Activated CD8-positive, alpha-beta memory T cell treated with anti-CD3 and anti-CD28 coated beads, Interleukin-2, amount 50 U/mL, for 1 hour (primary cell): ENCODE data around the gene ROBO3.

Experiments used
- DNase-seq: peaks from one replicate; pipeline ENCODE4 v3.0.0-alpha.2; 2020; ENCODE audit errors: extremely low read depth

ROBO3 gene, protein sequence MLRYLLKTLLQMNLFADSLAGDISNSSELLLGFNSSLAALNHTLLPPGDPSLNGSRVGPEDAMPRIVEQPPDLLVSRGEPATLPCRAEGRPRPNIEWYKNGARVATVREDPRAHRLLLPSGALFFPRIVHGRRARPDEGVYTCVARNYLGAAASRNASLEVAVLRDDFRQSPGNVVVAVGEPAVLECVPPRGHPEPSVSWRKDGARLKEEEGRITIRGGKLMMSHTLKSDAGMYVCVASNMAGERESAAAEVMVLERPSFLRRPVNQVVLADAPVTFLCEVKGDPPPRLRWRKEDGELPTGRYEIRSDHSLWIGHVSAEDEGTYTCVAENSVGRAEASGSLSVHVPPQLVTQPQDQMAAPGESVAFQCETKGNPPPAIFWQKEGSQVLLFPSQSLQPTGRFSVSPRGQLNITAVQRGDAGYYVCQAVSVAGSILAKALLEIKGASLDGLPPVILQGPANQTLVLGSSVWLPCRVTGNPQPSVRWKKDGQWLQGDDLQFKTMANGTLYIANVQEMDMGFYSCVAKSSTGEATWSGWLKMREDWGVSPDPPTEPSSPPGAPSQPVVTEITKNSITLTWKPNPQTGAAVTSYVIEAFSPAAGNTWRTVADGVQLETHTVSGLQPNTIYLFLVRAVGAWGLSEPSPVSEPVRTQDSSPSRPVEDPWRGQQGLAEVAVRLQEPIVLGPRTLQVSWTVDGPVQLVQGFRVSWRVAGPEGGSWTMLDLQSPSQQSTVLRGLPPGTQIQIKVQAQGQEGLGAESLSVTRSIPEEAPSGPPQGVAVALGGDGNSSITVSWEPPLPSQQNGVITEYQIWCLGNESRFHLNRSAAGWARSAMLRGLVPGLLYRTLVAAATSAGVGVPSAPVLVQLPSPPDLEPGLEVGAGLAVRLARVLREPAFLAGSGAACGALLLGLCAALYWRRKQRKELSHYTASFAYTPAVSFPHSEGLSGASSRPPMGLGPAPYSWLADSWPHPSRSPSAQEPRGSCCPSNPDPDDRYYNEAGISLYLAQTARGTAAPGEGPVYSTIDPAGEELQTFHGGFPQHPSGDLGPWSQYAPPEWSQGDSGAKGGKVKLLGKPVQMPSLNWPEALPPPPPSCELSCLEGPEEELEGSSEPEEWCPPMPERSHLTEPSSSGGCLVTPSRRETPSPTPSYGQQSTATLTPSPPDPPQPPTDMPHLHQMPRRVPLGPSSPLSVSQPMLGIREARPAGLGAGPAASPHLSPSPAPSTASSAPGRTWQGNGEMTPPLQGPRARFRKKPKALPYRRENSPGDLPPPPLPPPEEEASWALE (N-terminal part only)

DNA sequence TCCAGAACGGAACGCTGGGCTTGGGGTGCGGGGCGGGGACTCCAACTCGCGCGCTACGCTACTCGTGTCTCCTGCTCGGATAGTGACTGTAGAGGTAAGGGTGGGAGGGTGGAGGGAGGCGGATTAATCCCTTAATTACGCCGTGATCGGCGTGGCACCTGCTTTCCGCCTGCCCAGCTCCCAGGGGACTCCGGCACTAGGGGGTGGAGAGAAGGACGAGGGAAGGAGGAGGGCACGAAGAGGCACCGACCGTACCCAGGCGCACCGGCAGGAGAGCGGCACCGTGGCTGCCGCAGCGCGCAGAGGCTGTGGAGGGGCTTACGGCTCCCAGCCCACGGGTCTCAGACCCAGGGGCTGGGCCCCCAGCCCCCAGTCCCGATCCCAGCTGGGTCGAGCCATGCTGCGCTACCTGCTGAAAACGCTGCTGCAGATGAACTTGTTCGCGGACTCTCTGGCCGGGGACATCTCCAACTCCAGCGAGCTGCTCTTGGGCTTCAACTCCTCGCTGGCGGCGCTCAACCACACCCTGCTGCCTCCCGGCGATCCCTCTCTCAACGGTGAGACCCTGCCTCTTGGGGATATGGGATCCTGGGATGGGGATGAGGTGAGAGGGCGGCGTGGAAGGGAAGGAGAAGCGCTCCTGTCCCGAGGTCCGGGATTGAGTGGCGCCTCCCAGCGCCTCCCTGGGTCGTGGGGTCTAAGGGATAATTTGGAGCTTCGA lies at the start of gene ROBO3:
TSS of gene ROBO3 (plus strand) at position 252 of the 721 bp plus-strand sequence. CDS start at position 398, 146 bp downstream.
- DNase-seq: no peak

DNA sequence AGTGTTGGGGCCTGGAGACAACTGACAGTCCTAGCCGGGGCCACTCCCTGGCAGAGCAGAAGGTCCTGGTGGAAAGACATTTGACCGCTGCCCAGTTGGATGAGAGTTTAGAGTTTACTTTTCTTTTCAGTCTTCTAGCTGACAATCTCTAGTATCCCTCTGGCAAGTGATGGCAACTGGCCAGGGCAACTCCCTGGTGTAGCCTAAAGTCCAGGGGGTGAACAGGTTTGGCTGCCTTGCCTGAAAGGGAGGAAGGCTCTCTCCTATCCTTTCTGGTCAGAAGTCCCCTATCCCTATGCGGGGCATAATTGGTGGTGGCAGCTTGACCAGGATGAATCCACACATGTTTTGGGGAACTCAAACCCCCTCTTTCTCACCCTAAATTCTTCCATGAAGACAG lies 48.2 kb upstream of the ROBO3 start:
- DNase-seq: no peak

DNA sequence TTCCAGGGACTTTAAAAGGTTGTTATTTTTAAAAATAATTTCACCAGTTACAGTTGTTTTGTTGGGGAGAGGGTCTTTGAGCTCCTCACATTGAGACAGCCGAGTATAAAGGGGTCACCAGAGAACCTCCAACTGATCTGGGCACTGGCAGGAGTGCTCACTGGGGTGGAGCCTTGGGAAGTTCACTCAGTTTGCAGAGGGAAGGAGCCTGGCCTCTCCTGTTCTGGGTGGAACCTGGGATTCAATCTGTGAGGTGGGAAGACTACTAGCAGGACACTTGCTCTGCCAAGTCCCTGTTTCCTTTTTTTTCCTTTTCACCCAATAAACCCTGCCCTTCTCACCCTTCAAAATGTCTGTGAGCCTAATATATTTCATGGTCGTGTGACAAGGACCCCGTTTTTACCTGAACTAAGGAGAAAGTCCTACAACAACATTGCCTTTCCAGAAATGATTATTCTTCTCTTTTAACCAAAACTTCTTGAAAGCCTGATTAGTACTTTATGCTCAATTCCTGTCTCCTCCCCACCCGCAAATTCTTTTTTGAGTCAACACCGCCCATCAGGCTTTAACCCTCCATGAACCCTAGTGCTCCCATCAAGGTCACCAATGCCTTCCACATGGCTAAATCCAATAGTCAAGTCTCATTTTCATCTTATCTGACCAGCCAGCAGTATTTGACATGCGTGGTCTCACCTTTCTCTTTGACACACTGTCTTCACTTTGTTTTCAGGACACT lies 43.1 kb upstream of the ROBO3 start:
- no peak for DNase-seq

DNA sequence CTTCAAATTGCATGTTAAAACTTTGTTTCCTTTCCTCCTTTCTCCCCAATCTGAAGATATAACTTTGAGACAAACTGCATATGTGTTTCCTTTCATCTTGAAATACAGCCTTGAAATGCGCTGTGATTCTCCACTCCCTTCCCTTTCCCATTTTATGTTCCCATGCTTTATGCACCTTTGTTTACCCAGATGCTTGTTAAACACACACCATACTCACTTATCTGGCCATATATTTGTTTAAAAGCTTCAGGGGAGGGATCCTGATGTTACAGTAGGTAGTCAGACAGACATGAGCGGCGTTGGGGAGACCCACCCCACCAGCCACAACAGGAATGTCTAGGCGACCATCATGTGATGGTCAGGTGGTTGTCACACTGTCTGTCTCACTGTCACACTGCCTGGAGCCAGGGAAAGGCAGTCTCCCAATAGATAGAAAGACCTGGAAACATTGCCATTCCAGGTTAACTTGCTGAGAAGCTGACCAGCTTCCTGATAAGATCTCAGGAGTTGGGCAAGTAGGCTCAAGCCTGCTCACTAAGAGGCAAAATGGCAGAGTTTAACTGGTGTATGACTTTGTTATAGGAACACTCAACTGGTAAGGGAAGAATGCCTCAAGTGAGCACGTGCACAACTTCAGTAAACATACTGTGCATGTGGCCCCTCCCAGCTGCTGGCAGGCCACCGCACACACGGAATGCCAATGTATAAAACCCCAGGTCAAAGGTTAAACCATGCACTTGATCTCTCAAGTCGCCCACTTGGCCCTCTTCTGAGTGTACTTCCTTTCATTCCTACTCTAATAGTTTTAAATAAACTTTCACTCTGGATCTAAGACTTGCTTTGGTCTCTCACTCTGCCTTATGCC lies 41.5 kb upstream of the ROBO3 start:
- DNase-seq: no peak

DNA sequence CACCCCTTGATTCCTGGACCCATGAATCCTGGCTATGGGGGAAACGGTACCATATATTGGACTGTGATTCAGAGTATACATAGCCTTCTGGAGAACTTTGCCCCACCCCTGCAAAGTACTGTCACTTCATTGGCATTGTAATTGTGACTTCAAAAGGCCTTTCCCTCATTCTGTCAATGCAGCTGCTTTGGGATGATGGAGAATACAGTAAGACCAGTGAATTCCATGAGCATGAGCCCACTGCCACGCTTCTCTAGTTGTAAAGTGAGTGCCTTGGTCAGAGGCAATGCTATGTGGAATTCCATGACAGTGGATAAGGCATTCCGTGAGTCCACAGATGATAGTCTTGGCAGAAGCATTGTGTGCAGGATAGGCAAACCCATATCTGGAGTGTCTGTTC lies 39.4 kb upstream of the ROBO3 start:
- no peak for DNase-seq

DNA sequence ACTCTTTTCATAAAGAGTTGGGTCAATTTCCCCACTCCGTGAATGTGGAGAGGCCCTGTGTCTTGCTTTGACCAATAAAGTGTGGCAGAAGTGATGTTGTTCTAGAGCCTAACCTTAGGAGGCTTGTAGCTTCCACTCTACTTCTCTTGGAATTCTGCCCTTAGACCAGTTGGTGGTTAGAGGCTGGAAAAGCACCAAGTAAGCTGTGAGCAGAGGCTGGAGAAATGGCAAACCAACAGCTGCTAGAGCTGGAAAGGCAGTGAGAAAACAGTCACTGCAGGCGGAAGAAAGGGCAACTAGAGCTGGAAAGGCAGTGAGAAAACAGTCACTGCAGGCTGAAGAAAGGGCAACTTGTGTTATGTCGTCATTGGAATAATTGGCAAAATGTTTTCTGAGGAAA lies 35.2 kb upstream of the ROBO3 start:
- no peak for DNase-seq

DNA sequence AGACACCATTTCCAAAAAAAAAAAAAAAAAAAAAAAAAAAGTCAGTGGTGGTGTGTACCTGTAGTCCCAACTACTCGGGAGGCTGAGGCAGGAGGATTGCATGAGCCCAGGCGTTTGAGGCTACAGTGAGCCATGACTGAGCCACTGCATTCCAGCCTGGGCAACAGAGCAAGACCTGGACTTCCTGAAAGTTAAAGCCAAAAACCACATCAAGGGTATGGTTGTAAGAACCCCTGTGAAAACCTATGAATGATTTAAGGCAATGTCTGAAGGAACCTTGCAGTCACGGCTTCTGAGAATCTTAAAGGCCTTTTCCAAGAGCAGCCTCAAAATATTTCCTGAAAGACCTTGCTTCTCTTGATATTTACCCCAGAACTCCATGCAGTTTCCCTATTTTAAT lies 34.5 kb upstream of the ROBO3 start:
- DNase-seq: no peak

DNA sequence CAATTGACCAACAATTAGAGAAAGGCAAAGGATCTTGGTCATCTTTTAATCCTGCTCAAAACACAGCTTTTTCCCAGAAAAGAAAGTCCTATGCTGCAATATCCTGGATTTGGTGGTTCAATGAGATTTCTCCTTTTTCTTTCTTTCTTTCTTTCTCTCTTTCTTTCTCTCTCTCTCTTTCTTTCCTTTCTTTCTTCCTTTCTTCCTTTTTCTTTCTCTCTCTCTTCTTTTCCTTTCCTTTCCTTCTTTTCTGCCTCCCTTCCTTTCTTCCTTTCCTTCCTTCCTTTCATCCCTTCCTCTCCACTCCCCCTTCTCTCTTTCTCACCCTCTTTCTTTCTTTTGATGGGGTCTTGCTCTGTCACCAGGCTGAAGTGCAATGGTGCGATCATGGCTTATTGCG lies 33.3 kb upstream of the ROBO3 start:
- DNase-seq: no peak

DNA sequence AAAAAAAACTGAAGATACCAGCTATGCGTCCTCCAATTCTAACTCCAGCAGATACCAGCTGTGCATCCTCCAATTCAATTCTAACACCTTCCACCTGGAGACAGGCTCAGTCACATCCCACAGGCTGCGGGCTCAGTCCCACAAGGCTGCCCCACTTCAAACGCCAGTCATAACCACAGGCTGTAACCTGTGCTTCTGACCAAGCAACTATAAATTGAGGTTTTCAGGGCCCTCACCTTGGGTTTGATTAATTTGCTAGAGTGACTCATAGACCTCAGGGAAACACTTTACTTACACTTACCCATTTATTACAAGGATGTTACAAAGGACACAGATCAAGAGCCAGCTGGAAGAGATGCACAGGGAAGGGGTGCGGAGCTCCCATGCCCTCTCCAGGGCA lies 32.7 kb upstream of the ROBO3 start:
- DNase-seq: no peak

DNA sequence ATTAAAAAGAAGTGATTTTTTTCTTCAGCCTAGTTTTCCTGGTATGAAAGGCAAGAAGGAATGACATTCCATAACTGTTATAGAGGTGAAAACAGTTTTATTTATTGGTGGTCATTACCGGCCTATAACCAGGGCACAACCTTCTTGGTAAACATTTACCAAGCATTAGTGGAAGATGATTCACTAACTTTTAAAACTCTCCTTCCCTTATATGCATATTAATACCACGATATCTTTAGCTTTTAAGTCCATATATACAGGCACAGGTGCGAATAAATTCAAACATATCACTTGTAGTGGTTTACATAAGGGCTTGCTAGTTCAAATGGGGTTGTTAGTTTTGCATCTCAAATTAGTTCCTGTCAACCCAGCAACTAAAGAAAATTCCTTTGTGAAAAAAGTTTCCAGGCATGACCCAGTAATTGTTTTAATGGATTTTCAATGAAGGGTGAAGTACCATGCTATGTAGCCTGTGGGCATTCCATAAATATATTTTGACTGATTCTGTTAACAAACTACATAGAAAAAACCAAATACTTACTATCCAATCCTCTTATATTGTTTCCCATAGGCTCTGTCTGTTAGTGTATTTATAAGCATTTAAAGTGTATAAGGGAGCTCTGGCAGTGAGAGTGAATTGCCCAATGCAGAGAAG lies 30.6 kb upstream of the ROBO3 start:
- DNase-seq: no peak

DNA sequence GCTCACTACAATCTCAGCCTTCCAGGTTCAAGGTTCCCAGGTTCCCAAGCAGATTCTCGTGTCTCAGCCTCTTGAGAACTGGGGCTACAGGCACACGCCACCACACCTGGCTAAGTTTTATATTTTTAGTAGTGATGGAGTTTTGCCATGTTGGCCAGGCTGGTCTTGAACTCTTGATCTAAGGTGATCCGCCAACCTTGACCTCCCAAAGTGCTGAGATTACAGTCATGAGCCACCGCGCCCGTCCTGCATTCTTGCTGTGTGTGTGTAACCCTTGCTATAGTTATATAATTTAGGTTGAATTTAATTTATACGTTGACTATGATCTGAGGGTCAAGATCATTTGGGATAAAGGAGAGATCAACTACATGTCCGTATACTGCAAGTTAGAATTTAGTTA lies 29.3 kb upstream of the ROBO3 start:
- no peak for DNase-seq

DNA sequence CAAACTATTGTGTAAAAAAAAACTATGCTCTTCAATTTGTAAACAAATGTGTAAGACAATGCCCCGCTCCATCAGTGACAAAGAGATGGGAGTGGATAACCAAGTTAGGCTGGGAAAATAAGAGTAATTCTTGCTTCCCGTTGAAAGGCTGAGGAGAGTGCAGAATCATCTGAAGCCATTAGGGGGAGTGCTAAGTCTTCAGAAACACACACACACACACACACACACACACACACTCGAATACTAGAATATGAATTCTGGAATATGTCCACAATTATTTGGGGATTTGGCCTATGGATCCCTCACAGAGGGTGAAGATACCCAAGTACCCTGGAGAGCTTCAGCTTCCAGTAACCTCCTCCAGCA lies 27.8 kb upstream of the ROBO3 start:
- DNase-seq: no peak

DNA sequence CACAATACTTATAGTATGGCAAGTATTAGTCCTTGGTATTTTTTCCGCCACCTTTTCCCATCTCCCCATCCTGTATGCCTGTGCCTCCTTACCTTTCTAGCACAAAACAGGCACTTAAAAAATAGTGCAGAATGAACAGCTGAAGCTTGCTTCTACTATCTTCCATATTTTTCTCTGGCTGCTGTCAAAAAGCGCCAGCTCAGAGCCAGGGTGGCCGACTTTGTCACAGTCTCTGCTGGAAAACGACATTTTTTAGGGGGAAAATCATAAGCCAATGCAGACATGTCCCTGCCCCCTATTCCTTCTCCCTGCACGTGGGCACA lies 26.5 kb upstream of the ROBO3 start:
- no peak for DNase-seq

DNA sequence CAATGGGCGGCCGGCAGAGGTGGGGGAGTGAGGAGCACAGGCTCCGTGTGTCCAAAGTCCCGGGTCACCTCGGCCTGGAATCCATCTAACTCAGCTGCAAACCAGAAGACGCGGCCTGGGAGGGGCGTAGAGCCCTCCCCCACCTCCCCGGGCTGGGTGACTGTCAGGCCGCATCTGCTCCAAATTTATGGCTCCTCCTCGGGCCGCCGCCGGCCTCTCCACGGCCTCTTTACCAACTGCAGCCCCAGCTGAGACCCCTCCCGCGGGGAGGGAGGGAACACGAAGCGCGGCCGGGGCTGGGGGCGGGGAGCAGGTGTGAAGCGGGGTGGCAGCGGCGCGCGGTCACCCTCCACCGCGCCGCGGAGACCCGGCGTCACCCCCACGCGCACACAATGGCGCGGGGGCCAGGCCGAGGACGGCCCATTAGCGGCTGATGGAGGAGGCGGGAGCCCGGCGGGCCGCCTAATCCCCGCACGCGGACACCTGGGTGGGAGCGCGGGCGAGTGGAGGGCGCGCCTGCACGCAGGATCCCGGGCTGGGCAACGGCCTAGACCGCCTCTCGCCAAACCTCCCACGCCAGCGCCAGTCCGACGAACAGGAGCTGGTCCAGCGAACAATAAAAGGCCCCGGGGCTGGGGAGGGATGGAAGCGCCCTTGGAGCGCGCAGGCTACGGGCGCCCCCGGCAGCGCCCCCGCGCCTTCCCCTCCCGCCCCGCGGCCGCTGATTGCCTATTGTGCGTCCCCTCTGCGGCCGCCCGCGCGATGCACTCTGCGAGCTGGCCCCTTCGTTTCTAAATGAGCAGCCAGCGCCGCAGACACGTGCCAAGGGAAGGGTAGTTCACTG lies 25.9 kb upstream of the ROBO3 start:
- no peak for DNase-seq

DNA sequence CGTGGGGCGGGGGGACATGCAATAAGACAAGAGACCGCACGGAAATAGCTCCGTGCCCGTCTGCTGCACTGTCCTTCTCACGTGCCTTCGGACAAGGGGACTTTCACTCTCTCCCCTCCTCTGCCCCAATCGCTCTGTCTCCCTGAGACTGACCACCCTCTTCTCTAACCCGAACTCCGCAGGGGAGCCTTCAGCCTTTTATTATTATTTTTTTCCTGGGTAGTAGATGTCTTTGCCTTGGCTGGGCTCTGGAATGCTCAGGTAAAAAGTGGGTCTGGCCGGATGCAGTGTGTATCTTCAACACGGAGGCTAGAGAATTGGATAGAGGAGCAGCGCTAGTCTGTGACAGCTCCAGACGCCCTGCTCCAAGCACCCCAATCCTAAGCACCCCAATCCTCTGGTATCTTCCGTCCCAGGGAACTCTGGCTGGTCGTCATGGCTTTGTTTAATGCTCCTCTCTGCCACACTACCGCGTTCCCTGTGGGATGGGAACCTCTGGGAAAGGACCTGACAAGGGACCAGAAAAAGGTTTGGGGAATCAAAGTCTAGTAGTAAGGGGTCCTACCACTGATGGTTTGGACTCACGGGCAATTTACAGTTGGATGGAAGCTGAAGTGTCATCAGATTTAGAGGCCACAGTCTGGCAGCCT lies 25.1 kb upstream of the ROBO3 start:
- no peak for DNase-seq

DNA sequence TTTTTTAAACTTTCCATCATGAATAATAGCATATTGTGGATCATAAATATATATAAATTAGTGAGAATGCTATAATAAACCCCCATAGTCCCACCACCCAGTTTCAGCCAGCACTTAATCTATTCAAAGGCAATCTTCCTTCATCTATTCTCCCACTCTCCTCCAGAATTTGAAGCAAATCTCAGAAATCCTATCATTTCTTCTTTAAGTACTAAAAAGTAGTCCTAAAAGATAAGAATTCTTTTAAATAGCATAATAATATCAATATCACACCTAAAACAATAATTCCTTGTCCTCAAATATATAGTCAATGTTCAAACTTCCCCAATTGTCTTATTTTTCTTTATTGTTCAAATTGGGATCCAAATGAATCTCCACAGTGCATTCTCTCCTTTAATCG lies 24.6 kb upstream of the ROBO3 start:
- no peak for DNase-seq

DNA sequence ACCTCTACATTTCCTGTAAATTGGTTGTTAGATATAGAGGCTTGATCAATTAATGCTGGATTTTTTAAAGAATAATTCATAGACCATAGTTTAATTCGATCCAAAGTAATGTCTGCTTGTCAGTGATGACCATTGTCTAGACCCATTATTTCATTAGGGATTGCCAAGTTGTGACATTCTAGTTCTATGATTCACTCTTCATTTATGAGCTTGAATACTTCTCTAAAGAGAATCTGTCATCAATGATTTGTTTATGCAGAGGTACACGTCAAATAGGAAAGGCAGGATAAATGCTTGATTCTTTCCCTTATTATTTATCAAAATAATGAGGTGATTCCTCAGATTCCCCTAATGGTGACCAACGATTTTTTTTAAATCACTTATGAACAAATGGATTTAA lies 24.0 kb upstream of the ROBO3 start:
- DNase-seq: no peak

DNA sequence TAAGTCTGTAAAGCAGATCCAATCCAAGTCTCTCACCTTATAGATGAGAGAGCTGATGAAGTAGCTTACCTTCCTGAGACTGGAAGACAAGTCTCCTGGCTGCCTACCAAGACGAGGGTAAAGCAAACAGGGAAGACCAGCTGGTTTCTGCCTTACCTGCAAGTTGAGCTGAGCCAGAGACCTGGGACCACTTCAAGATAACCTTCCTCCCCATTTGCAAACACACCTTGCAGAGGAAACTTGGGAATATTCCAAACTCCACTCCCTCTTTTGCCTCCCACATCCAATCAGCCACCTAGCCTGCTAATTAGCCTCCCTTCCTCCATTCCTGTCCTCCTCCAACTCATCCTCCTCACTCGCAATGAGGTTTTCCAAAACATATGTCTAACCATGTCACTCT lies 23.4 kb upstream of the ROBO3 start:
- no peak for DNase-seq
